Measurements from ENCODE around the gene RBMS3.
"Not testable (repeated sequence)": the region's sequence is repeated elsewhere in the genome, so short reads cannot be mapped to it uniquely, and the experiment has no call there.

RBMS3 gene

GRCh38 chr3:29345516-29346300, 64.8 kb downstream of the RBMS3 start:
- DNase-seq: no peak

- DNase-seq: no peak
Observed at GRCh38 chr3:29346828-29347227, 66.0 kb downstream of the RBMS3 start.

GRCh38 chr3:29347412-29347811, 66.5 kb downstream of the RBMS3 start:
- no peak for DNase-seq

- DNase-seq: no peak
Observed at GRCh38 chr3:29348316-29348715, 67.4 kb downstream of the RBMS3 start.

- DNase-seq: no peak
Observed at GRCh38 chr3:29349049-29349448, 68.2 kb downstream of the RBMS3 start.

- DNase-seq: no peak
Observed at GRCh38 chr3:29353807-29354206, 72.9 kb downstream of the RBMS3 start.

- no peak for DNase-seq
Observed at GRCh38 chr3:29354894-29355293, 74.0 kb downstream of the RBMS3 start.

GRCh38 chr3:29356062-29356461, 75.2 kb downstream of the RBMS3 start:
- no peak for DNase-seq

- DNase-seq: not testable (repeated sequence)
Observed at GRCh38 chr3:29360289-29360688, 79.4 kb downstream of the RBMS3 start.

GRCh38 chr3:29363110-29363509, 82.2 kb downstream of the RBMS3 start:
- DNase-seq: no peak

- DNase-seq: no peak
Observed at GRCh38 chr3:29370021-29370420, 89.2 kb downstream of the RBMS3 start.

GRCh38 chr3:29370476-29371420, 89.9 kb downstream of the RBMS3 start:
- DNase-seq: no peak

- no peak for DNase-seq
Observed at GRCh38 chr3:29373131-29373680, 92.3 kb downstream of the RBMS3 start.

- DNase-seq: no peak
Observed at GRCh38 chr3:29374226-29374625, 93.4 kb downstream of the RBMS3 start.

GRCh38 chr3:29379097-29379496, 98.2 kb downstream of the RBMS3 start:
- no peak for DNase-seq

- DNase-seq: no peak
Observed at GRCh38 chr3:29381595-29381994, 100.7 kb downstream of the RBMS3 start.

GRCh38 chr3:29382409-29382808, 101.5 kb downstream of the RBMS3 start:
- DNase-seq: no peak

- DNase-seq: no peak
Observed at GRCh38 chr3:29382845-29383244, 102.0 kb downstream of the RBMS3 start.

GRCh38 chr3:29384640-29385039, 103.8 kb downstream of the RBMS3 start:
- DNase-seq: no peak

GRCh38 chr3:29385046-29385830, 104.4 kb downstream of the RBMS3 start:
- no peak for DNase-seq

- DNase-seq: no peak
Observed at GRCh38 chr3:29389362-29389761, 108.5 kb downstream of the RBMS3 start.

GRCh38 chr3:29392625-29393388, 111.9 kb downstream of the RBMS3 start:
- no peak for DNase-seq

Data from activated CD4-positive, alpha-beta T cell treated with anti-CD3 and anti-CD28 coated beads, Interleukin-2, Interleukin-6, amounts not matched to agents 100 ng/mL and 50 ng/mL, durations not matched to agents 16 hours and 8 hours (primary cell).